ENCODE measurements around the gene MAPK8IP3. TPM values are rescaled to one million over a fixed set of nuclear protein-coding genes. Genes with fewer than 3 reads are reported as not detected.
A peak's percentile ranks its signal among the peaks of the same experiment; 100 is the strongest.

MAPK8IP3 gene
- total and polyA plus RNA-seq, 9 of the 15 experiments (the other 6 are each of a cell fraction or from before 2014, with no cell fraction given) = 0.17 to 58.7 (median 16.7) TPM

DNA sequence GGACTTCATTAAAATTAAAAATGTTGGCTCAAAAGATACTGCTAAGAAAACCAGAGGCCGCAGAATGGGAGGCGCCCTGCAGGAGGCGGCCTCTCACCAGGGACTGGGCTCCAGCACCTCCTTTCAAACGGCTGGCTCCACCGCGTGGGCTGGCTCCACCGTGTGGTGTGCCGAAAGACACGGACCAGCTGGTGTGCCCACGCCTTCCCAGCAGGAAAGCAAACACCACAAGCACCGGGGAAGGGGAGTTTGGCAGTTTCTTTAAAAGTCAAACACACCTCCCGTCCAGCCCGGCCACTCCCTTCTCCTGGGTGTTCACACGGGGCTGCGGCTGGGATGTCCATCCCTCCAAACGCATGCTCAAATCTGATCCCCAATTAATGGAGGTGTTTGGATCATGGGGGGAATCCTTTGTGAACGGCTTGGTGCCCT lies 106.8 kb downstream of the MAPK8IP3 start (continued):
- TF ChIP-seq, protein P1, sequence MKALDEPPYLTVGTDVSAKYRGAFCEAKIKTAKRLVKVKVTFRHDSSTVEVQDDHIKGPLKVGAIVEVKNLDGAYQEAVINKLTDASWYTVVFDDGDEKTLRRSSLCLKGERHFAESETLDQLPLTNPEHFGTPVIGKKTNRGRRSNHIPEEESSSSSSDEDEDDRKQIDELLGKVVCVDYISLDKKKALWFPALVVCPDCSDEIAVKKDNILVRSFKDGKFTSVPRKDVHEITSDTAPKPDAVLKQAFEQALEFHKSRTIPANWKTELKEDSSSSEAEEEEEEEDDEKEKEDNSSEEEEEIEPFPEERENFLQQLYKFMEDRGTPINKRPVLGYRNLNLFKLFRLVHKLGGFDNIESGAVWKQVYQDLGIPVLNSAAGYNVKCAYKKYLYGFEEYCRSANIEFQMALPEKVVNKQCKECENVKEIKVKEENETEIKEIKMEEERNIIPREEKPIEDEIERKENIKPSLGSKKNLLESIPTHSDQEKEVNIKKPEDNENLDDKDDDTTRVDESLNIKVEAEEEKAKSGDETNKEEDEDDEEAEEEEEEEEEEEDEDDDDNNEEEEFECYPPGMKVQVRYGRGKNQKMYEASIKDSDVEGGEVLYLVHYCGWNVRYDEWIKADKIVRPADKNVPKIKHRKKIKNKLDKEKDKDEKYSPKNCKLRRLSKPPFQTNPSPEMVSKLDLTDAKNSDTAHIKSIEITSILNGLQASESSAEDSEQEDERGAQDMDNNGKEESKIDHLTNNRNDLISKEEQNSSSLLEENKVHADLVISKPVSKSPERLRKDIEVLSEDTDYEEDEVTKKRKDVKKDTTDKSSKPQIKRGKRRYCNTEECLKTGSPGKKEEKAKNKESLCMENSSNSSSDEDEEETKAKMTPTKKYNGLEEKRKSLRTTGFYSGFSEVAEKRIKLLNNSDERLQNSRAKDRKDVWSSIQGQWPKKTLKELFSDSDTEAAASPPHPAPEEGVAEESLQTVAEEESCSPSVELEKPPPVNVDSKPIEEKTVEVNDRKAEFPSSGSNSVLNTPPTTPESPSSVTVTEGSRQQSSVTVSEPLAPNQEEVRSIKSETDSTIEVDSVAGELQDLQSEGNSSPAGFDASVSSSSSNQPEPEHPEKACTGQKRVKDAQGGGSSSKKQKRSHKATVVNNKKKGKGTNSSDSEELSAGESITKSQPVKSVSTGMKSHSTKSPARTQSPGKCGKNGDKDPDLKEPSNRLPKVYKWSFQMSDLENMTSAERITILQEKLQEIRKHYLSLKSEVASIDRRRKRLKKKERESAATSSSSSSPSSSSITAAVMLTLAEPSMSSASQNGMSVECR (CRISPR knock-in tag; IDR thresholded peaks at IDR 0.05) = peak; percentile 25; the same call in 1 of the 2 replicates
- TF ChIP-seq ZNF146 (CRISPR knock-in tag; IDR thresholded peaks at IDR 0.05; ENCODE audit: unreplicated experiment) = no peak
- TF ChIP-seq, protein P2, sequence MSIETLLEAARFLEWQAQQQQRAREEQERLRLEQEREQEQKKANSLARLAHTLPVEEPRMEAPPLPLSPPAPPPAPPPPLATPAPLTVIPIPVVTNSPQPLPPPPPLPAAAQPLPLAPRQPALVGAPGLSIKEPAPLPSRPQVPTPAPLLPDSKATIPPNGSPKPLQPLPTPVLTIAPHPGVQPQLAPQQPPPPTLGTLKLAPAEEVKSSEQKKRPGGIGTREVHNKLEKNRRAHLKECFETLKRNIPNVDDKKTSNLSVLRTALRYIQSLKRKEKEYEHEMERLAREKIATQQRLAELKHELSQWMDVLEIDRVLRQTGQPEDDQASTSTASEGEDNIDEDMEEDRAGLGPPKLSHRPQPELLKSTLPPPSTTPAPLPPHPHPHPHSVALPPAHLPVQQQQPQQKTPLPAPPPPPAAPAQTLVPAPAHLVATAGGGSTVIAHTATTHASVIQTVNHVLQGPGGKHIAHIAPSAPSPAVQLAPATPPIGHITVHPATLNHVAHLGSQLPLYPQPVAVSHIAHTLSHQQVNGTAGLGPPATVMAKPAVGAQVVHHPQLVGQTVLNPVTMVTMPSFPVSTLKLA (conservative IDR thresholded peaks at IDR 0.05) = peak; percentile 63 to 78
- peak; percentile 78 for TF ChIP-seq SMC3 (conservative IDR thresholded peaks at IDR 0.05; ENCODE audit: insufficient read depth, low read depth, low read length)
- peak; percentile 75 for TF ChIP-seq MYC (IDR thresholded peaks at IDR 0.05; ENCODE audit: low read depth, low read length)
- no peak for TF ChIP-seq MYC (CRISPR knock-in tag; IDR thresholded peaks at IDR 0.05; ENCODE audit: borderline replicate concordance, low read depth)
- peak; percentile 52; the same call in 1 of the 2 replicates for TF ChIP-seq RB1 (IDR thresholded peaks at IDR 0.05; ENCODE audit: low read depth)
- peak; percentile 51; the same call in 1 of the 2 replicates for TF ChIP-seq CREM (IDR thresholded peaks at IDR 0.05; ENCODE audit: low read depth)
- no peak for TF ChIP-seq MBD2 (IDR thresholded peaks at IDR 0.05; ENCODE audit: borderline replicate concordance, low read depth)
- TF ChIP-seq, protein P3, sequence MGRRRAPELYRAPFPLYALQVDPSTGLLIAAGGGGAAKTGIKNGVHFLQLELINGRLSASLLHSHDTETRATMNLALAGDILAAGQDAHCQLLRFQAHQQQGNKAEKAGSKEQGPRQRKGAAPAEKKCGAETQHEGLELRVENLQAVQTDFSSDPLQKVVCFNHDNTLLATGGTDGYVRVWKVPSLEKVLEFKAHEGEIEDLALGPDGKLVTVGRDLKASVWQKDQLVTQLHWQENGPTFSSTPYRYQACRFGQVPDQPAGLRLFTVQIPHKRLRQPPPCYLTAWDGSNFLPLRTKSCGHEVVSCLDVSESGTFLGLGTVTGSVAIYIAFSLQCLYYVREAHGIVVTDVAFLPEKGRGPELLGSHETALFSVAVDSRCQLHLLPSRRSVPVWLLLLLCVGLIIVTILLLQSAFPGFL (CRISPR knock-in tag; IDR thresholded peaks at IDR 0.05) = no peak
- TF ChIP-seq NFIC (IDR thresholded peaks at IDR 0.05) = peak; percentile 41
- TF ChIP-seq, protein P4, sequence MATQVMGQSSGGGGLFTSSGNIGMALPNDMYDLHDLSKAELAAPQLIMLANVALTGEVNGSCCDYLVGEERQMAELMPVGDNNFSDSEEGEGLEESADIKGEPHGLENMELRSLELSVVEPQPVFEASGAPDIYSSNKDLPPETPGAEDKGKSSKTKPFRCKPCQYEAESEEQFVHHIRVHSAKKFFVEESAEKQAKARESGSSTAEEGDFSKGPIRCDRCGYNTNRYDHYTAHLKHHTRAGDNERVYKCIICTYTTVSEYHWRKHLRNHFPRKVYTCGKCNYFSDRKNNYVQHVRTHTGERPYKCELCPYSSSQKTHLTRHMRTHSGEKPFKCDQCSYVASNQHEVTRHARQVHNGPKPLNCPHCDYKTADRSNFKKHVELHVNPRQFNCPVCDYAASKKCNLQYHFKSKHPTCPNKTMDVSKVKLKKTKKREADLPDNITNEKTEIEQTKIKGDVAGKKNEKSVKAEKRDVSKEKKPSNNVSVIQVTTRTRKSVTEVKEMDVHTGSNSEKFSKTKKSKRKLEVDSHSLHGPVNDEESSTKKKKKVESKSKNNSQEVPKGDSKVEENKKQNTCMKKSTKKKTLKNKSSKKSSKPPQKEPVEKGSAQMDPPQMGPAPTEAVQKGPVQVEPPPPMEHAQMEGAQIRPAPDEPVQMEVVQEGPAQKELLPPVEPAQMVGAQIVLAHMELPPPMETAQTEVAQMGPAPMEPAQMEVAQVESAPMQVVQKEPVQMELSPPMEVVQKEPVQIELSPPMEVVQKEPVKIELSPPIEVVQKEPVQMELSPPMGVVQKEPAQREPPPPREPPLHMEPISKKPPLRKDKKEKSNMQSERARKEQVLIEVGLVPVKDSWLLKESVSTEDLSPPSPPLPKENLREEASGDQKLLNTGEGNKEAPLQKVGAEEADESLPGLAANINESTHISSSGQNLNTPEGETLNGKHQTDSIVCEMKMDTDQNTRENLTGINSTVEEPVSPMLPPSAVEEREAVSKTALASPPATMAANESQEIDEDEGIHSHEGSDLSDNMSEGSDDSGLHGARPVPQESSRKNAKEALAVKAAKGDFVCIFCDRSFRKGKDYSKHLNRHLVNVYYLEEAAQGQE (IDR thresholded peaks at IDR 0.05; ENCODE audit: borderline replicate concordance) = peak; percentile 77
- TF ChIP-seq, protein P4 (CRISPR knock-in tag; IDR thresholded peaks at IDR 0.05; ENCODE audit: low read depth) = no peak
